Measurements from ENCODE around the gene CMC4. TPM values are rescaled to one million over a fixed set of nuclear protein-coding genes. Genes with fewer than 3 reads are reported as not detected.

The CMC4 gene
- total and polyA plus RNA-seq, 3 donors from 2014 or later, result 8.5 to 29.8 (median 25.4) TPM

DNA sequence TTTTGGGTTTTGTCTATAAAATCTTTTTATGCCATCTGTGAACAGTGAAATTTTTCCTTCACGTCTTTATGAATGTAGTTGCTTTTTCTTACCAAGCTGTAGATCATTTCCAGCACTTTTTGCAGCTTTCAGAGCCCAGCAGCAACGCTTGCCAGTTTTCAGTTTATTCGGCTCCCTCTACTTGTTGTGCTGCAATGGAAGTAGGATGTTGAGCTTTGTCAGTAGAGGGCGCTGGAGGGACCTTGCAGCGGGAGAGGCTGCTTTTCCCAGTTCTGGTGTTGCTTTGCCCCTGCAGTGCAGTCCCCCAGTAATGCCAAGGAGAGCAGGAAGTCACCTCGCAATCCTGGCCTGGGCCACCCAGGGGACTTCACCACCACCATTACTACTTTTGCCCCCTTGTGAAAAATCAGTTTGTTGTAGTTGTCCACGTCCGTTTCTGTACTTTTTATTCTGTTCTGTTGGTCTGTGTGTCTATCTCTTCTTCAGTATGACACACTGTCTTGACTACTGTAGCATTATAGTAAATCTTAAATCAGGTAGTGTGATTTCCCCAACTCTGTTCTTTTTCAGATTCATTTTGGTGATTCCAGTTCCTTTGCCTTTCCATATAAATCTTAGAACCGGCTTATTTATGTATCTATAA is 21.8 kb downstream of the CMC4 start:
- Histone ChIP-seq H3K27ac (no peak overlapping the region), H3K4me1 (no peaks in the 10 kb centered on the region), H3K36me3 (ENCODE audit: low read depth, missing control alignments) (no peaks in the 10 kb centered on the region), H3K9me3 (no peaks in the 10 kb centered on the region), H3K27me3 (no peaks in the 10 kb centered on the region), H3K4me3 (no peak overlapping the region)
- DNase-seq, result peak; percentile 70
- WGBS, 2 donors, result 38 to 63% methylated on average over 7 of the region's 9 CpGs
- TF ChIP-seq POLR2A (IDR thresholded peaks at IDR 0.05), result no peak
- TF ChIP-seq CTCF (IDR thresholded peaks at IDR 0.05), result peak in 1 of 3 experiments; percentile 26
- intact Hi-C loops (cut with DNase I; ENCODE audit: low total_unique reads), result no loop called here

- WGBS, 2 donors, result 87 to 93% methylated on average over 3 to 5 of the region's 5 CpGs
- no peak overlapping the region for H3K4me3 ChIP-seq
- no peaks in the 10 kb centered on the region for H3K9me3 ChIP-seq
- no peak for TF ChIP-seq CTCF (IDR thresholded peaks at IDR 0.05)
- TF ChIP-seq POLR2A (IDR thresholded peaks at IDR 0.05), result no peak
- no peaks in the 10 kb centered on the region for H3K4me1 ChIP-seq
- H3K27ac ChIP-seq, result no peak overlapping the region
- no peaks in the 10 kb centered on the region for H3K36me3 ChIP-seq (ENCODE audit: low read depth, missing control alignments)
- no peak for DNase-seq
- intact Hi-C loops (cut with DNase I; ENCODE audit: low total_unique reads), result no loop called here
- H3K27me3 ChIP-seq, result no peaks in the 10 kb centered on the region
Measured at GRCh38 chrX:155046811-155047528, 24.0 kb downstream of the CMC4 start.

- TF ChIP-seq POLR2A (IDR thresholded peaks at IDR 0.05), result no peak
- Histone ChIP-seq H3K27me3 (no peaks in the 10 kb centered on the region), H3K9me3 (no peaks in the 10 kb centered on the region), H3K27ac (no peak overlapping the region), H3K4me1 (no peaks in the 10 kb centered on the region), H3K36me3 (ENCODE audit: low read depth, missing control alignments) (no peaks in the 10 kb centered on the region), H3K4me3 (no peak overlapping the region)
- intact Hi-C loops (cut with DNase I; ENCODE audit: low total_unique reads), result no loop called here
- 90 to 93% methylated on average over 6 of the region's 6 CpGs for WGBS, 2 donors
- DNase-seq, result no peak
Measured at GRCh38 chrX:155046129-155046810, 24.7 kb downstream of the CMC4 start.

DNA sequence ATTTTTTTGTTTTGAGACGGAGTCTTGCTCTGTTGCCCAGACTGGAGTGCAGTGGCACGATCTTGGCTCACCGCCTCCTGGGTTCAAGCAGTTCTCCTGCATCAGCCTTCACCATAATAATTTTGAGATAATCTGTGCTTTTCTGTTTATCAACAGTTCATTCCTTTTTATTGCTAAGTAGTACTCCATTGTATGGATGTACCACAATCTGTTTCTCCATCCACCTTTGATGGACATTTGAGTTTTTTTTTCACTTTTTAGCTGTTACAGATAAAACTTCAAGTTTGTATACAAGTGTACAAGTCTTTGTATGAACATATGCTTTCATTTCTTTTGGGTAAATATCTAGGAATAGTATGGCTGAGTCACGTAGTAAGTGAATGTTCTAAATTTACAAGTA is 35.2 kb downstream of the CMC4 start:
- no peaks in the 10 kb centered on the region for H3K9me3 ChIP-seq
- no peak for TF ChIP-seq POLR2A (IDR thresholded peaks at IDR 0.05)
- 95% methylated on average over 3 to 4 of the region's 4 CpGs for WGBS, 2 donors
- intact Hi-C loops (cut with DNase I; ENCODE audit: low total_unique reads), result no loop called here
- no peaks in the 10 kb centered on the region for H3K36me3 ChIP-seq (ENCODE audit: low read depth, missing control alignments)
- H3K27ac ChIP-seq, result no peak overlapping the region
- no peak for DNase-seq
- no peak overlapping the region for H3K4me3 ChIP-seq
- no peaks in the 10 kb centered on the region for H3K4me1 ChIP-seq
- H3K27me3 ChIP-seq, result no peaks in the 10 kb centered on the region

- no peaks in the 10 kb centered on the region for H3K27me3 ChIP-seq
- no peak for DNase-seq
- intact Hi-C loops (cut with DNase I; ENCODE audit: low total_unique reads), result no loop called here
- H3K36me3 ChIP-seq (ENCODE audit: low read depth, missing control alignments), result no peaks in the 10 kb centered on the region
- no peaks in the 10 kb centered on the region for H3K4me1 ChIP-seq
- no peak overlapping the region for H3K27ac ChIP-seq
- 92 to 93% methylated on average over 5 of the region's 5 CpGs for WGBS, 2 donors
- TF ChIP-seq CTCF (IDR thresholded peaks at IDR 0.05), result no peak
- TF ChIP-seq POLR2A (IDR thresholded peaks at IDR 0.05), result no peak
- no peaks in the 10 kb centered on the region for H3K9me3 ChIP-seq
- no peak overlapping the region for H3K4me3 ChIP-seq
Measured at GRCh38 chrX:155031657-155032056, 39.3 kb downstream of the CMC4 start.

Data from testis (tissue), 3 donors.